Measurements from ENCODE around the gene SLC44A4.
"Not testable (repeated sequence)": the region's sequence is repeated elsewhere in the genome, so short reads cannot be mapped to it uniquely, and the experiment has no call there.

Gene SLC44A4

DNA sequence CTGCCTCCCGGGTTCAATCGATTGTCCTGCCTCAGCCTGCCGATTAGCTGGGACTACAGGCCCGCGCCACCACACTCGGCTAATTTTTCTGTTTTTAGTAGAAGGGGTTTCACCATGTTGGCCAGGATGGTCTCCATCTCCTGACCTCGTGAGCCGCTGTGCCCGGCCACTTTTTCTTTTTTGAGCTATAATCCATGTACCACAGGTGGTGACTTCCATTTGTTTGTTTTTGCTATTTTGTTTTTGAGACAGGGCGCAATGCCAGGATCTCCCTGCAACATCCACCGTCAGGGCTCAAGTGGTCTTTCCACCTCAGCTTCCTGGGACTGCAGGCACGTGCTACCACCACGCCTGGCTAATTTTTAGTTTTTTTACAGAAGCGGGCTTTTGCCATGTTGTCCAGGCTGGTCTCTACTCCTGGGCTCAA, 42.7 kb downstream of the SLC44A4 start:
- no peak for FAIRE-seq
- no peak for DNase-seq (ENCODE audit: extremely low spot score, insufficient read length, low read depth)

DNA sequence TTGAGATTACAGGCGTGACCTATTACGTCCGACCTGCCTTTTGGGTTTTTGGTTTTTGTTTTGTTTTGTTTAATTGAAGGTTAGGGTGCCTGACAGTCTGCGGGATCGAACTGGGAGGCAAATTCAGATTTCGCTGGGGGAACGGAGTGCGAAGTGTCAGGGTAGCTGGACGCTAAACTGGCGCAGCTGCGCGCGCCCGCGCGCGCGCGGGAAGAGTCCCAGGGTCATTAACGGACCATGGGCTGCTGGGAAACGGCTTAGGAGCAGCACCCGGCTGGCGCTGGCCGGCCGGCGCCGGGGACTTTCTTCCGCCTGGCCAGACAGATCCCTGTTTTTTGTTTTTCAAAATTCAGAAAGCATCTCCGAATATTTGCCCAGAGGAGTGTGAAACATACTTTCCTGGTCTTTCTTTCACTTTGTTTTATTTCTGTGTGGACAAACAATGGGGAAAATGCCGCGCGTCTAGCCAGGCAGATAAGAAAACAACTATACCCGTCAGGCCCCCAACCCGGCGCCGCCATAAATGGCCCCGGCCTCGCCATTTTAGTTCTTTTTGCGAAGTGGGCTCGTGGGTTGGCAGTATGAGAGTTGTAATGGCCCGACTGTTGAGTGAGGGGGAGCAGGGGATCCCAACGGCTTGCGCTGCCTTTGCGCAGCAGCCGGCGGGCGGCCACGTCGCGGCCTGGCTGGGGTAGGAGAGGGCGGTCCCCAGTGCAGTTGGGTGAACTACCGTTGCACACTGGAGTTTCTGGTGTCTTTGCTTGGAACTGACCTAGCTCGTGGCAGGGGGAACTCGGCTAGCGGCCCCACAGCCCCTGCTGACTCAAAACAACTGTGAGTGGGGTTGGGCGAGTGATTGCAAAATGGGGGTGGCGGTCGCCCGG, 44.2 kb downstream of the SLC44A4 start:
- FAIRE-seq (peak; percentile 73), DNase-seq (ENCODE audit: extremely low spot score, insufficient read length, low read depth) (peak; percentile 77)

DNA sequence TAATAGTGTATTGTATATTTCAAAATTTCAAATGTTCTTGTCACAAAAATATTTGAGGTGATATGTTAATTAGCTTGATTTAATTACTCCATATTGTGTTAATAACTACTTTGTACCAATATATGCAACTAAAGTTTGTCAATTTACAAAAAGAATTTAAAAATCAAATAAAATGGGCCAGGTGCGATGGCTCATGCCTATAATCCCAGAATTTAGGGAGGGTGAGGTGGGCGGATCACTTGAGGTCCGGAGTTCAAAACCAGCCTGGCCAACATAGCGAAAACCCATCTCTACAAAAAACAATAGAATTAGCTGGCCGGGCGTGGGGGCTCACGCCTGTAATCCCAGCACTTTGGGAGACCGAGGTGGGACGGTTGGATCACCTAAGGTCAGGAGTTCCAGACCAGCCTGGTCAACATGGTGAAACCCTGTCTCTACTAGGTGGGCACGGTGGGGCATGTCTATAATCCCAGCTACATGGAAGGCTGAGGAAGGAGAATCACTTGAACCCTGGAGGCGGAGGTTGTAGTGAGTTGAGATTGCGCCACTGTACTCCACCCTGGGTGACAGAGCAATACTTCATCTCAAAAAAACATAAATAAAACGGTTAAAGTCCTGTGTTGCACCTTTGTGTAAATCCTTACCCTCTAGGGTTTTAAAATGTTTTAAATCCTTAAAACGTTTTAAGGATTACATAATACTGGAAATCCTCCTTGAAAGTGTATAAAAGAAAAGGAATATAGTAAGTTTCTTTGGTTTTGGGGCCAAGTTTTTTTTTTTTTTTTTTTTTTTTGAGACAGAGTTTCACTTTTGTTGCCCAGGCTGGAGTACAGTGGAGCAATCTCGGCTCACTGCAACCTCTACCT, 47.2 kb downstream of the SLC44A4 start:
- DNase-seq (ENCODE audit: extremely low spot score, insufficient read length, low read depth): no peak
- no peak for FAIRE-seq

DNA sequence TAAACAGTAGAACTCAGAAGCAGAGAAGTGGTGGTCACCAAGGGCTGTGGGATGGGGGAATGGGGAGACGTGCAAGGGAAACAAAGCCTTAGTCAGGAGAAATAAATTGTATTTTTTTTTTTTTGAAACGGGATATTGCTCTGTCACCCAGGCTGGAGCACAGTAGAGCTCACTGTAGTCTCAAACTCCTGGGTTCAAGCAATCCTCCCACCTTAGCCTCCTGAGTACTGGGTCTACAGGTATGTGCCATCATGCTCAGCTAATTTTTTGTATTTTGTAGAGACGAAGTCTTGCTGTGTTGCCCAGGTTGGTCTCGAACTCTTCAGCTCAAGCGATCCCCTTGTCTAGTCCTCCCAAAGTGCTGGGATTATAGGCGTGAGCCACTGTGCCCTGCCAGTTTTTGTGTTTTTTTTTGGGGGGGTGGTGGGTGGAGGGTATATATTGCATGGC, 47.9 kb downstream of the SLC44A4 start:
- DNase-seq (ENCODE audit: extremely low spot score, insufficient read length, low read depth) (no peak), FAIRE-seq (no peak)

DNA sequence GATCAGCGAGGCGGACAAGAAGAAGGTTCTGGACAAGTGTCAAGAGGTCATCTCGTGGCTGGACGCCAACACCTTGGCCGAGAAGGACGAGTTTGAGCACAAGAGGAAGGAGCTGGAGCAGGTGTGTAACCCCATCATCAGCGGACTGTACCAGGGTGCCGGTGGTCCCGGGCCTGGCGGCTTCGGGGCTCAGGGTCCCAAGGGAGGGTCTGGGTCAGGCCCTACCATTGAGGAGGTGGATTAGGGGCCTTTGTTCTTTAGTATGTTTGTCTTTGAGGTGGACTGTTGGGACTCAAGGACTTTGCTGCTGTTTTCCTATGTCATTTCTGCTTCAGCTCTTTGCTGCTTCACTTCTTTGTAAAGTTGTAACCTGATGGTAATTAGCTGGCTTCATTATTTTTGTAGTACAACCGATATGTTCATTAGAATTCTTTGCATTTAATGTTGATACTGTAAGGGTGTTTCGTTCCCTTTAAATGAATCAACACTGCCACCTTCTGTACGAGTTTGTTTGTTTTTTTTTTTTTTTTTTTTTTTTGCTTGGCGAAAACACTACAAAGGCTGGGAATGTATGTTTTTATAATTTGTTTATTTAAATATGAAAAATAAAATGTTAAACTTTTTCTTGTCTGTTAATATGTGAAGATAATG, 49.0 kb downstream of the SLC44A4 start:
- FAIRE-seq: no peak

DNA sequence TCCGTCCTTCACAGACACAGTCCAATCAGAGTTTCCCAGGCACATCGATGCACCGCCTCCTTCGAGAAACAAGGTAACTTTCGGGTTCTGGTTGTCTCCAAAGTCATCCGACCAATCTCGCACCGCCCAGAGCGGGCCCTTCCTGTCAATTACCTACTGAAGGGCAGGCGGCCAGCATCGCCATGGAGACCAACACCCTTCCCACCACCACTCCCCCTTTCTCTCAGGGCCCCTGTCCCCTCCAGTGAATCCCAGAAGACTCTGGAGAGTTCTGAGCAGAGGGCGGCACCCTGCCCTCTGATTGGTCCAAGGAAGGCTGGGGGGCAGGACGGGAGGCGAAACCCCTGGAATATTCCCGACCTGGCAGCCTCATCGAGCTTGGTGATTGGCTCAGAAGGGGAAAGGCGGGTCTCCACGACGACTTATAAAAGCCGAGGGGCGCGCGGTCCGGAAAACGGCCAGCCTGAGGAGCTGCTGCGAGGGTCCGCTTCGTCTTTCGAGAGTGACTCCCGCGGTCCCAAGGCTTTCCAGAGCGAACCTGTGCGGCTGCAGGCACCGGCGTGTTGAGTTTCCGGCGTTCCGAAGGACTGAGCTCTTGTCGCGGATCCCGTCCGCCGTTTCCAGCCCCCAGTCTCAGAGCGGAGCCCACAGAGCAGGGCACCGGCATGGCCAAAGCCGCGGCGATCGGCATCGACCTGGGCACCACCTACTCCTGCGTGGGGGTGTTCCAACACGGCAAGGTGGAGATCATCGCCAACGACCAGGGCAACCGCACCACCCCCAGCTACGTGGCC, 51.3 kb downstream of the SLC44A4 start, which contains the start of gene HSPA1B:
HSPA1B (plus strand) TSS at position 453 of the 794 bp plus-strand sequence; CDS start at position 666, 213 bp downstream.
- DNase-seq (ENCODE audit: extremely low spot score, insufficient read length, low read depth): no peak
- peak; percentile 91 for FAIRE-seq

More for the DNA sequence above, 49.0 kb downstream of the SLC44A4 start:
- no peak for DNase-seq (ENCODE audit: extremely low spot score, insufficient read length, low read depth)

DNA sequence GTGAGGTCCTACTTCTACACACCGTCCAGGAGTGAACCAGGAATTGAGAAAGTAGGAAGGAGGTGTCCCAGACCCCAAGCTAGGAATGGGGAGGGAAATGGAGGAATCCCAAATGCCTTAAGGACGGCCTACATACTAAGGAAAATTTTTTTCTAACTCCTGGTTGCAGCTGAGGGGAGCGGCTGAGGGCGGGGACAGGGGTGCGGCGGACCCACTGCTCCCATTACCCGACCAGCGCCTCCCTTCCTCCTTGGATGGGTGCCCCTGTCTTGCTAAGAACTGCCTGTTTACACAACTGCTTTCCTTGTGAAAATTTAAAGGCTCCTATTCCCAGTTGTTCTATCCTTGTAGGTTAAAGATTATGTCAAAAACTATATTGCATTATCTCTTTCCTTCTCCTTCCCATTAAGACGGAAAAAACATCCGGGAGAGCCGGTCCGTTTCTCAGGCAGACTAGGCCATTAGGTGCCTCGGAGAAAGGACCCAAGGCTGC, 52.0 kb downstream of the SLC44A4 start:
- FAIRE-seq: peak; percentile 12
- no peak for DNase-seq (ENCODE audit: extremely low spot score, insufficient read length, low read depth)

DNA sequence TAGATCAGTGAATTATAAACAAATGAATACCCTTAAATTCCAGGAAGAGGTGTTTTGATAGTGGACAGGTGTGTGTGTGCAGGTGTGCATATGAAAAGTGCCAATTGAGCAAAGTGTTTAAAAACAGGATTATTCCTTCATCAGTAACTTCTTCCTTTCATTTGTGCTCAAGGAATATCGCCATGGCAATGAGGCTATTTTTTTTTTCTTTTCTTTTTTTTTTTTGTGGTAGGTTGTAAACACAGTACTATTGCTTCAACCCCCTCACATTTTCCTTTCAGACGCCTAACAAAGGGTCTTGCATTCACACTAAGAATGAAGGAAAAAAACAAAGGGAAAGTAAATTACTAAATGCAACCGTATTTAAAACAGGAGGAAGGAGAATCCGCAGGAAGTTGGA, 53.2 kb downstream of the SLC44A4 start:
- DNase-seq (ENCODE audit: extremely low spot score, insufficient read length, low read depth): no peak
- FAIRE-seq: no peak

DNA sequence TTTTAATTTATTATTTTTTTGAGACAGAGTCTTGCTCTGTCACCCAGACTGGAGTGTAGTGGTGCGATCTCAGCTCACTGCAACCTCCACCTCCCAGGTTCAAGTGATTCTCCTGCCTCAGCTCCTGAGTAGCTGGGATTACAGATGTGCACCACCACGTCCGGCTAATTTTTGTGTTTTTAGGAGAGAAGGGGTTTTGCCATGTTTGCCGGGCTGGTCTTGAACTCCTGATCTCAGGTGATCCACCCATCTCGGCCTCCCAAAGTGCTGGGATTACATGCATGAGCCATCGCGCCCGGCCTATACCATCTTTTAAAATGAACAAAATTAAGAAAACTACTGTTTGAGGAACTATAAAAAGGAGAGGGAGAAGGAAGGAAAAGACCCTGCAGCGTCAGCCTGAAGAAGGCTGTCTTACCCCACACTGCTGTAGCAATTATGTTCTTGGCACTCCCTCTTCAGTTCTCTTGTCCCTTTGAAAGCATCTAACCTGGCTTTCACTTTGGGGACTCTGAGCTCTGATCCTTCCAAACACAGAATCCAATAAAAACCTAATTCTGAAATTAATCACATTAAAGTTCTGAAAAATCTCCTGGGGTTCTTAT, 55.1 kb downstream of the SLC44A4 start:
- FAIRE-seq; DNase-seq (ENCODE audit: extremely low spot score, insufficient read length, low read depth): not testable (repeated sequence)

DNA sequence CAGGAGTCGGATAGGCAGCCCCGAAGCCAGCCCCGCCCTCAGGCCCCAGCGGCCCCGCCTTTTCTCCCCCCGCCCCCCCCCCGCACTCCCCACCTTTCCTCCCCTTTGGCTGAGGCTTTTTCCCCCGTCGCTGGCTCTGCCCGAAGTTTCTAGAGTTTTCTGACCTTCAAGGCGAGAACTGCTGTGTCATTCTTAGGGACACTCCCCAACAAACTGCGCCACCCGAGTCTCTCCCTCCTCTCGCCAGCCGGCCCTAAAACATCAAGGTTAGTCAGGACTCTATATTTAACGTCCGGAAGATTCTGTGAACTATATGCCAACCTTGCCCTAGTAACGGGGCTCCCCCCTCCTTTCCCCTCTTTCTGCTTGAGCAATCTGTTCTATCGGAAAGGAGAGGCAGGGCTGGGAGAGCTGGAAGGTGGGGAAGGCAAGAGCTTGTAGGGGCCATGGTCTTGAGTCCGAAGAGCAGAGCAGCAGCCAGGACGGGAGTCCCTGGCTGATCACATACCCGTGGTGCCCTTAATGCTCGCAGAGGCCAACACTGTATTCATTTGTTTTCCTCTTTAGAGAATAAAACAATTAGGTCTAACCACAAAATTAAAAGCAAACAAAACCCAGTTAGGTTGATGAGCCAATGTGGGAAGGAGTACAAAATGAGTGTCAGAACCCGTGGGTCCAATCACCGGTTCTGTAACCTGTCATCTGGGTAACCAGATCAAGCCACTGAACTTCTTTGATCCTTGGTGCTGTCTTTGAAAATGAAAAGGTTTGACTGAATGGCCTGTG, 56.6 kb downstream of the SLC44A4 start:
- FAIRE-seq (peak; percentile 50), DNase-seq (ENCODE audit: extremely low spot score, insufficient read length, low read depth) (no peak)

DNA sequence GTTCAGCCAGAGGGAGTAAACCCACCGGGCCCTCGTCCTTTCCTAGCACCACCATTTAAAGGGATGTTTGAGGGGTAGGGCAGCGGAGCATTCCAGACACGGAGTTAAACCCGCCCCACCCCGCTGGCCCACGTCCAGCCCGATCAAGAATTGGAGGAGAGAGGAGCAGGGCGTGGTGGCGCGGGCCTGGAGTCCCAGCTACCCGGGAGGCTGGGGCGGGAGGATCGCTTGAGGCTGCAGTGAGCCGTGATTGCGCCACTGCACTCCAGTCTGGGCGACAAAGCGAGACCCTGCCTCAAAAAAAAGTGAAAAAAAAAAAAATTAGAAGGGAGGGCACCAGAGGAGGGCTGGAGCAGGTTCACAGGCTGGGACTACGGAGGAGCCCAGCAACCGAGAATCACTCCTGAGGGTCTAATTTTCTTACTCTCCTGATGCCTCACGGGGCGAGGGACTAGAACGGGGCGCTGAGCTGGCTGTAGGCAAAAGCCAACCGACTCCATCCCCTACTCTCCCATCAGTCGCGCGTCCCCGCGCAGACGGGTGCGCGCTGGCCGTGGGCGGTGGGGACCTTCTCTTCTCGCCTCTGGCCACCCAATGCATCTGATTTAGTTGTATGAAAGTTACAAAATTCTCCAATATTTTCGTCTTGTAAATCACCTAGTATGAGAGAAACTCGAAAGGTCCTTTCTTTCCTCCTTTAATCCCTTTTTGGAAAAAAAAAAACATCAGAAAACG, 57.3 kb downstream of the SLC44A4 start:
- FAIRE-seq: peak; percentile 50

DNA sequence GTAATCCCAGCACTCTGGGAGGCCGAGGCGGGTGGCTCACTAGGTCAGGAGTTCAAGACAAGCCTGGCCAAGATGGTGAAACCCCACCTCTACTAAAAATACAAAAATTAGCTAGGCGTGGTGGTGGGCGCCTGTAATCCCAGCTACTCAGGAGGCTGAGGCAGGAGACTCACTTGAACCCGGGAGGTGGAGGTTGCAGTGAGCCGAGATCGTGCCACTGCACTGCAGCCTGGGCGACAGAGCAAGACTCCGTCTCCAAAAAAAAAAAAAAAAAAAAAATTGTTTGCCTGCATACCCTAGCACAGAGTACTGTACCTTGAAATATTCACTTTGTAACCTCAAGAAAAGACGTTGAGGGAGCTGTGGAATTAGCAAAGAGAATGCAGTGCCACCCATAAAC, 58.4 kb downstream of the SLC44A4 start:
- FAIRE-seq: not testable (repeated sequence)

More for the DNA sequence above, 57.3 kb downstream of the SLC44A4 start:
- no peak for DNase-seq (ENCODE audit: extremely low spot score, insufficient read length, low read depth)

DNA sequence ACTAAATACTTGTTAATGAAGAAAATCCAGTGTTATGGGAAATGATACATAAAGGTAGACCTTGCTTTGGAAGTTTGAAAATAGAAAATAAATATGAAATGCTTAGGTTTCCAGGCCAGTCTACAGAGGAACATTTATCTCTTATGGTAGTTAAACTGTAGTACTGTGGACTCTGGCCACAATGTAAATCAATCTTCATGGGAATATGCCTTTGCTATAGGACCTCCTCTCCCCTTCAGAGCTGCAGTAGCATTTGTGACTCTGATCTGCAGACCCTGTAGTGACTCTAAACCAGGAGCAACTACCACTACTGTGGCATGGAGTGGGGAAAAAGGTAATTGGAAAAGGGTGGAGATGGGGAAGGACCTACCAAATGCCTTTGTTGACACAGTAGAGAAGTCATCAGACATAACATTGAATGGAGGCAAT, 58.9 kb downstream of the SLC44A4 start:
- DNase-seq (ENCODE audit: extremely low spot score, insufficient read length, low read depth): no peak
- FAIRE-seq: no peak

More for the DNA sequence above, 58.4 kb downstream of the SLC44A4 start:
- DNase-seq (ENCODE audit: extremely low spot score, insufficient read length, low read depth): not testable (repeated sequence)

DNA sequence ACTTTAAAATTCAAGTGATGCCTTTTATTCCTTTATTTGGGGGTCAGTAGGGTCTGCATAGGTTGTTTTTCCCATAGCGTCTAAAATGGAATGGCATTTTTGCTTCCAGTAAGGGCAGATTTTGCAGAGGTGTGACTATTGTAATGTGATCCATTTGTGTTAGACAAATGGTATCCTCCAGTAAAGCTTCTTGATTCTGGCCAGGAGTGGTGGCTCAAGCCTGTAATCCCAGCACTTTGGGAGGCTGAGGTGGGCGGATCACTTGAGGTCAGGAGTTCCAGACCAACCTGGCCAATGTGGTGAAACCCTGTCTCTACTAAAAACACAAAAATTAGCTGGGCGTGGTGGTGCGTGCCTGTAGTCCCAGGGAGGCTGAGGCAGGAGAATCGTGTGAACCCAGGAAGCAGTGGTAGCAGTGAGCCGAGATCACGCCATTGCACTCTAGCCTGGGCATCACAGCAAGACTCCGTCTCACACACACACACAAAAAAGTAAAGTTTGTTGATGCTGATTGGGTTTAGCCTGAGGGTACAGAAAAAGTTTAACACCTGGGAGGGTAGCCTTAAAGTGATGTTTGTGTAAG, 60.8 kb downstream of the SLC44A4 start:
- FAIRE-seq; DNase-seq (ENCODE audit: extremely low spot score, insufficient read length, low read depth): not testable (repeated sequence)

DNA sequence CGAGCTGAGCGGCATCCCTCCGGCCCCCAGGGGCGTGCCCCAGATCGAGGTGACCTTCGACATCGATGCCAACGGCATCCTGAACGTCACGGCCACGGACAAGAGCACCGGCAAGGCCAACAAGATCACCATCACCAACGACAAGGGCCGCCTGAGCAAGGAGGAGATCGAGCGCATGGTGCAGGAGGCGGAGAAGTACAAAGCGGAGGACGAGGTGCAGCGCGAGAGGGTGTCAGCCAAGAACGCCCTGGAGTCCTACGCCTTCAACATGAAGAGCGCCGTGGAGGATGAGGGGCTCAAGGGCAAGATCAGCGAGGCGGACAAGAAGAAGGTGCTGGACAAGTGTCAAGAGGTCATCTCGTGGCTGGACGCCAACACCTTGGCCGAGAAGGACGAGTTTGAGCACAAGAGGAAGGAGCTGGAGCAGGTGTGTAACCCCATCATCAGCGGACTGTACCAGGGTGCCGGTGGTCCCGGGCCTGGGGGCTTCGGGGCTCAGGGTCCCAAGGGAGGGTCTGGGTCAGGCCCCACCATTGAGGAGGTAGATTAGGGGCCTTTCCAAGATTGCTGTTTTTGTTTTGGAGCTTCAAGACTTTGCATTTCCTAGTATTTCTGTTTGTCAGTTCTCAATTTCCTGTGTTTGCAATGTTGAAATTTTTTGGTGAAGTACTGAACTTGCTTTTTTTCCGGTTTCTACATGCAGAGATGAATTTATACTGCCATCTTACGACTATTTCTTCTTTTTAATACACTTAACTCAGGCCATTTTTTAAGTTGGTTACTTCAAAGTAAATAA, 61.5 kb downstream of the SLC44A4 start:
- not testable (repeated sequence) for FAIRE-seq; DNase-seq (ENCODE audit: extremely low spot score, insufficient read length, low read depth)

Data from GM18507 (cell line).